GM21528 (cell line): Measurements from ENCODE around the gene MEF2A.
A peak's percentile ranks its signal among the peaks of the same experiment; 100 is the strongest.
"Not testable (repeated sequence)": the region's sequence is repeated elsewhere in the genome, so short reads cannot be mapped to it uniquely, and the experiment has no call there.

Source experiments
- ATAC-seq: cut with Tn5 transposase; IDR thresholded peaks from one replicate; pipeline ENCODE4 v1.9.1; 2021; ENCODE audit warnings: mild to moderate bottlenecking, moderate library complexity; ENCODE audit not compliant: unreplicated experiment, low FRiP score

MEF2A gene

GRCh38 chr15:99745370-99746086 lies 179.7 kb downstream of the MEF2A start:
- no peak for ATAC-seq

- ATAC-seq, result no peak
Observed at GRCh38 chr15:99749386-99749785, 183.6 kb downstream of the MEF2A start.

- not testable (repeated sequence) for ATAC-seq
Observed at GRCh38 chr15:99750326-99750725, 184.5 kb downstream of the MEF2A start.

- ATAC-seq, result no peak
Observed at GRCh38 chr15:99752556-99752955, 186.8 kb downstream of the MEF2A start.

DNA sequence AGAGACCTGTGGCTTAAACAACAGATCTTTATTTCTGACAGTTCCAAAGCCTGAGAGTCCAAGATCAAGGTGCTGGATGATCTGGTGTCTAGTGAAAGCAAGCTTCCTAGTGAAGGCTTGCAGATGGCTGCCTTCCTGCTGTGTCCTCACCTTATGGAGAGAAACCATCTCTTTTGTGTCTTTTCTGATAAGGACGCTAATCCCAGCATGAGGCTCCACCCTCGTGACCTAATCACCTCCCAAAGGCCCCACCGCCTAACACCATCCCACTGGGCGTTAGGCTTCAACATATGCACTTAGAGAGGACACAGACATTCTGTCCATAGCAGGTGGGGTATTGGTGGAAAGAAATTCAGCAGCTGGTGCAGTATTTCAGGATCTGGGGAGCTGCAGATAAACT lies 187.3 kb downstream of the MEF2A start:
- no peak for ATAC-seq

GRCh38 chr15:99755692-99756409 lies 190.1 kb downstream of the MEF2A start:
- ATAC-seq, result peak; percentile 90

GRCh38 chr15:99762288-99762687 lies 196.5 kb downstream of the MEF2A start:
- ATAC-seq, result no peak

- ATAC-seq, result no peak
Observed at GRCh38 chr15:99763827-99764226, 198.0 kb downstream of the MEF2A start.

DNA sequence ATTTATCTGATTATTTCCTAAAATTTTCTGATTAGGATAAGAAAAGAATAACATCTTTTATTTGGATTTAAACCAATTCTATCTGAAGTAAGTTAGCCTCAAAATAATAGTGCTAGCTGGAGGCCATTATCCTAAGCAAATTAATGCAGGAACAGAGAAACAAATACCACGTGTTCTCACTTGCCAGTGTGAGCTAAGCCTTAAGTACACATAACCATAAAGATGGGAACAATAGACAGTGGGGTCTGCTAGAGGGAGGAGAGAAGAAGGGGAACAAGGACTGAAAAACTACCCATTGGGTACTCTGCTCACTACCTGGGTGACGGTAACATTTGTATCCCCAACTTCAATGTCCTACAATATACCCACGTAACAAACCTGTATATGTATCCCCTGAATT lies 198.7 kb downstream of the MEF2A start:
- ATAC-seq, result no peak
